IPS-18a (cell line): ENCODE measurements around the gene AKR1A1.
"Not testable (repeated sequence)": the region's sequence is repeated elsewhere in the genome, so short reads cannot be mapped to it uniquely, and the experiment has no call there.

ENCODE experiments used
- H3K27ac ChIP-seq: one replicate; pipeline ENCODE4 v1.5.1; 2013; ENCODE audit warnings: low read length
- H3K27me3 ChIP-seq: one replicate; pipeline ENCODE4 v1.6.1; 2013; ENCODE audit warnings: mild to moderate bottlenecking, low read length; ENCODE audit not compliant: control insufficient read depth, insufficient read depth
- H3K36me3 ChIP-seq: one replicate; pipeline ENCODE4 v1.6.1; 2013; ENCODE audit warnings: low read depth, low read length; ENCODE audit not compliant: control insufficient read depth
- H3K4me1 ChIP-seq: one replicate; pipeline ENCODE4 v1.6.1; 2013; ENCODE audit warnings: low read depth, low read length; ENCODE audit not compliant: control insufficient read depth
- H3K4me3 ChIP-seq: one replicate; pipeline ENCODE4 v1.5.1; 2013; ENCODE audit warnings: low read length
- H3K9ac ChIP-seq: one replicate; pipeline ENCODE4 v1.6.1; 2013; ENCODE audit warnings: mild to moderate bottlenecking, low read length, moderate library complexity
- H3K9me3 ChIP-seq: one replicate; pipeline ENCODE4 v1.6.1; 2013; ENCODE audit warnings: low read depth, low read length; ENCODE audit not compliant: control insufficient read depth

The AKR1A1 gene

GRCh38 chr1:45583666-45584350 is 33.2 kb downstream of the AKR1A1 start, which contains the start of gene NASP:
TSS of gene NASP (plus strand) at chr1:45584041. CDS start at chr1:45584147, 106 bp downstream.
- peaks cover 9% of the 10 kb centered on the region for H3K36me3 ChIP-seq
- peak within 1 kb of the TSS; percentile 97 for H3K4me3 ChIP-seq
- no peaks in the 10 kb centered on the region for H3K9me3 ChIP-seq
- H3K9ac ChIP-seq, result peak within 1 kb of the TSS; percentile 98
- H3K27me3 ChIP-seq, result no peaks in the 10 kb centered on the region
- no peaks in the 10 kb centered on the region for H3K4me1 ChIP-seq
- H3K27ac ChIP-seq, result peak within 1 kb of the TSS; percentile 98

- Histone ChIP-seq H3K9ac (peak overlapping the region; percentile 98), H3K27ac (peak overlapping the region; percentile 98), H3K4me3 (peak overlapping the region; percentile 97), H3K27me3 (no peaks in the 10 kb centered on the region), H3K4me1 (peaks cover 2% of the 10 kb centered on the region), H3K36me3 (peaks cover 15% of the 10 kb centered on the region), H3K9me3 (no peaks in the 10 kb centered on the region)
These were observed 33.9 kb downstream of the AKR1A1 start for GRCh38 chr1:45584351-45585109.

- Histone ChIP-seq H3K4me1 (peaks cover 2% of the 10 kb centered on the region), H3K27me3 (no peaks in the 10 kb centered on the region), H3K27ac (peak overlapping the region; percentile 90), H3K36me3 (peaks cover 15% of the 10 kb centered on the region), H3K4me3 (peak overlapping the region; percentile 97), H3K9ac (peak overlapping the region; percentile 98), H3K9me3 (no peaks in the 10 kb centered on the region)
These were observed 34.4 kb downstream of the AKR1A1 start for GRCh38 chr1:45585110-45585426.

- Histone ChIP-seq H3K27me3 (no peaks in the 10 kb centered on the region), H3K36me3 (peaks cover 17% of the 10 kb centered on the region), H3K9ac (peak overlapping the region; percentile 98), H3K9me3 (no peaks in the 10 kb centered on the region), H3K27ac (peak overlapping the region; percentile 90), H3K4me1 (peaks cover 2% of the 10 kb centered on the region), H3K4me3 (peak overlapping the region; percentile 97)
These were observed 35.0 kb downstream of the AKR1A1 start for GRCh38 chr1:45585496-45586075.

- Histone ChIP-seq H3K9ac (no peak overlapping the region), H3K27ac (no peak overlapping the region), H3K4me3 (peak overlapping the region; percentile 97), H3K36me3 (peaks cover 27% of the 10 kb centered on the region), H3K9me3 (no peaks in the 10 kb centered on the region), H3K27me3 (no peaks in the 10 kb centered on the region), H3K4me1 (peaks cover 2% of the 10 kb centered on the region)
These were observed 36.1 kb downstream of the AKR1A1 start for GRCh38 chr1:45586769-45587168.

GRCh38 chr1:45589861-45590260 is 39.2 kb downstream of the AKR1A1 start:
- Histone ChIP-seq H3K9me3 (no peaks in the 10 kb centered on the region), H3K9ac (no peak overlapping the region), H3K4me3 (no peak overlapping the region), H3K27me3 (no peaks in the 10 kb centered on the region), H3K36me3 (peaks cover 57% of the 10 kb centered on the region), H3K4me1 (peaks cover 2% of the 10 kb centered on the region), H3K27ac (no peak overlapping the region)

- Histone ChIP-seq H3K27ac (no peak overlapping the region), H3K4me1 (no peaks in the 10 kb centered on the region), H3K4me3 (no peak overlapping the region), H3K36me3 (peaks cover 82% of the 10 kb centered on the region), H3K9ac (no peak overlapping the region), H3K27me3 (no peaks in the 10 kb centered on the region), H3K9me3 (no peaks in the 10 kb centered on the region)
These were observed 43.8 kb downstream of the AKR1A1 start for GRCh38 chr1:45594412-45594811.

- H3K9ac ChIP-seq, H3K9me3 ChIP-seq, H3K27ac ChIP-seq, H3K4me3 ChIP-seq, H3K4me1 ChIP-seq, H3K27me3 ChIP-seq: not testable (repeated sequence)
- peaks cover 89% of the 10 kb centered on the region for H3K36me3 ChIP-seq
These were observed 46.1 kb downstream of the AKR1A1 start for GRCh38 chr1:45596765-45597164.

- Histone ChIP-seq H3K36me3 (peaks cover 93% of the 10 kb centered on the region), H3K4me1 (no peaks in the 10 kb centered on the region), H3K9me3 (no peaks in the 10 kb centered on the region), H3K27me3 (no peaks in the 10 kb centered on the region), H3K4me3 (no peak overlapping the region), H3K9ac (no peak overlapping the region), H3K27ac (no peak overlapping the region)
These were observed 53.6 kb downstream of the AKR1A1 start for GRCh38 chr1:45604239-45604638.

GRCh38 chr1:45607404-45608074 is 56.9 kb downstream of the AKR1A1 start:
- H3K9me3 ChIP-seq, result no peaks in the 10 kb centered on the region
- no peak overlapping the region for H3K27ac ChIP-seq
- H3K4me1 ChIP-seq, result no peaks in the 10 kb centered on the region
- H3K4me3 ChIP-seq, result no peak overlapping the region
- H3K9ac ChIP-seq, result no peak overlapping the region
- no peaks in the 10 kb centered on the region for H3K27me3 ChIP-seq
- peaks cover 91% of the 10 kb centered on the region for H3K36me3 ChIP-seq
